HG03378 (cell line): ENCODE data around the gene PRPS1.
"Not testable (repeated sequence)": the region's sequence is repeated elsewhere in the genome, so short reads cannot be mapped to it uniquely, and the experiment has no call there.

ENCODE experiments used
- ATAC-seq: cut with Tn5 transposase; IDR thresholded peaks from one replicate; pipeline ENCODE4 v1.9.1; 2021; ENCODE audit warnings: mild to moderate bottlenecking, moderate library complexity; ENCODE audit not compliant: unreplicated experiment

Gene PRPS1

GRCh38 chrX:107627838-107628661, at the start of gene PRPS1:
TSS of gene PRPS1 (plus strand) at chrX:107628510. CDS start at chrX:107628629, 119 bp downstream.
- peak; percentile 99 for ATAC-seq

GRCh38 chrX:107579956-107580355, 48.4 kb upstream of the PRPS1 start:
- ATAC-seq = peak; percentile 50

- ATAC-seq = no peak
Measured at GRCh38 chrX:107581923-107582322, 46.4 kb upstream of the PRPS1 start.

- no peak for ATAC-seq
Measured at GRCh38 chrX:107589243-107589642, 39.1 kb upstream of the PRPS1 start.

- no peak for ATAC-seq
Measured at GRCh38 chrX:107596651-107597050, 31.7 kb upstream of the PRPS1 start.

- no peak for ATAC-seq
Measured at GRCh38 chrX:107597264-107597663, 31.0 kb upstream of the PRPS1 start.

- no peak for ATAC-seq
Measured at GRCh38 chrX:107597791-107598190, 30.5 kb upstream of the PRPS1 start.

- ATAC-seq = no peak
Measured at GRCh38 chrX:107599450-107599861, 28.9 kb upstream of the PRPS1 start.

GRCh38 chrX:107600366-107600765, 27.9 kb upstream of the PRPS1 start:
- no peak for ATAC-seq

- no peak for ATAC-seq
Measured at GRCh38 chrX:107601326-107601725, 27.0 kb upstream of the PRPS1 start.

- no peak for ATAC-seq
Measured at GRCh38 chrX:107601759-107602158, 26.6 kb upstream of the PRPS1 start.

GRCh38 chrX:107602694-107603239, 25.5 kb upstream of the PRPS1 start:
- no peak for ATAC-seq

- no peak for ATAC-seq
Measured at GRCh38 chrX:107603429-107604159, 24.7 kb upstream of the PRPS1 start.

- ATAC-seq = not testable (repeated sequence)
Measured at GRCh38 chrX:107609061-107609460, 19.2 kb upstream of the PRPS1 start.

GRCh38 chrX:107610667-107611066, 17.6 kb upstream of the PRPS1 start:
- no peak for ATAC-seq

GRCh38 chrX:107619885-107620322, 8.4 kb upstream of the PRPS1 start:
- no peak for ATAC-seq

GRCh38 chrX:107624893-107625292, 3.4 kb upstream of the PRPS1 start:
- no peak for ATAC-seq

- no peak for ATAC-seq
Measured at GRCh38 chrX:107625739-107626138, 2.6 kb upstream of the PRPS1 start.

GRCh38 chrX:107626481-107626880, 1.8 kb upstream of the PRPS1 start:
- no peak for ATAC-seq

- ATAC-seq = no peak
Measured at GRCh38 chrX:107626916-107627315, 1.4 kb upstream of the PRPS1 start.

- ATAC-seq = peak; percentile 27
Measured at GRCh38 chrX:107628662-107629539, 591 bp downstream of the PRPS1 start.
